Smooth muscle cell (in vitro differentiated cells): ENCODE measurements around the gene TANGO6. TPM values are rescaled to one million over a fixed set of nuclear protein-coding genes. Genes with fewer than 3 reads are reported as not detected.

Experiments
- DNase-seq: peaks from one replicate; lab custom pipeline; 2025; ENCODE audit not compliant: unreplicated experiment; lab: John Stamatoyannopoulos, UW
- H2AFZ ChIP-seq: fragments of 200-600 bp; sonication (generic); 2 replicates; pipeline ENCODE4 v1.6.0; 2016; ENCODE audit warnings: antibody characterized with exemption, low read depth, mild to moderate bottlenecking
- H3F3A ChIP-seq: fragments of 200-600 bp; sonication (generic); 2 replicates; pipeline ENCODE4 v1.6.0; 2017; ENCODE audit warnings: antibody characterized with exemption, low read depth
- H3K27ac ChIP-seq: fragments of 200-600 bp; sonication (generic); 2 replicates; pipeline ENCODE4 v1.5.1; 2016; ENCODE audit warnings: low read depth, mild to moderate bottlenecking
- H3K27me3 ChIP-seq: fragments of 200-600 bp; sonication (generic); 2 replicates; pipeline ENCODE4 v1.6.1; 2016; ENCODE audit warnings: low read depth, mild to moderate bottlenecking
- H3K36me3 ChIP-seq: fragments of 200-600 bp; sonication (generic); 2 replicates; pipeline ENCODE4 v1.5.1; 2016; ENCODE audit warnings: low read depth
- H3K4me1 ChIP-seq: fragments of 200-600 bp; sonication (generic); 2 replicates; pipeline ENCODE4 v1.5.1; 2016; ENCODE audit warnings: low read depth
- H3K4me2 ChIP-seq: fragments of 200-600 bp; sonication (generic); 2 replicates; pipeline ENCODE4 v1.6.0; 2016; ENCODE audit warnings: mild to moderate bottlenecking
- H3K4me3 ChIP-seq: fragments of 200-600 bp; sonication (generic); 2 replicates; pipeline ENCODE4 v1.5.1; 2016; ENCODE audit warnings: mild to moderate bottlenecking
- H3K79me2 ChIP-seq: fragments of 200-600 bp; sonication (generic); 2 replicates; pipeline ENCODE4 v1.6.0; 2016; ENCODE audit warnings: low read depth, mild to moderate bottlenecking
- H3K9ac ChIP-seq: fragments of 200-600 bp; sonication (generic); 2 replicates; pipeline ENCODE4 v1.6.0; 2016; ENCODE audit warnings: low read depth
- H3K9me3 ChIP-seq: fragments of 200-600 bp; sonication (generic); replicated peaks from 2 replicates; pipeline ENCODE4 v1.5.1; 2016; ENCODE audit warnings: low read depth
- H4K20me1 ChIP-seq: fragments of 200-600 bp; sonication (generic); 2 replicates; pipeline ENCODE4 v1.6.0; 2016; ENCODE audit warnings: low read depth
- WGBS: methylation state at CpG from one replicate; pipeline ENCODE4 v1.1.7; 2016; ENCODE audit warnings: low lambda C conversion rate; 5-methylcytosine and 5-hydroxymethylcytosine counted together
- polyA plus RNA-seq: library from polyadenylated mRNA; unstranded; fragments of >200 nt; fragmentation: Nextera tagmentation; extraction: Ambion mirVana; gene quantifications from 2 replicates; pipeline ENCODE4 v1.2.1, GENCODE V29; 2016
- total RNA-seq: library from RNA; depleted of rRNA; stranded (reverse); fragments of >200 nt; gene quantifications from 2 replicates; pipeline ENCODE4 v1.2.3, GENCODE V29; 2014
- TF ChIP-seq, protein P1 (sequence below): fragments of 200-600 bp; sonication (generic); IDR thresholded peaks from 2 replicates; pipeline ENCODE4 v1.5.1; 2017; ENCODE audit warnings: borderline replicate concordance, mild to moderate bottlenecking, antibody characterized with exemption; ENCODE audit not compliant: insufficient read depth, poor library complexity, severe bottlenecking

The TANGO6 gene
- total and polyA plus RNA-seq, 2 experiments from 2014 or later, result 4.5 to 5.2 TPM

DNA sequence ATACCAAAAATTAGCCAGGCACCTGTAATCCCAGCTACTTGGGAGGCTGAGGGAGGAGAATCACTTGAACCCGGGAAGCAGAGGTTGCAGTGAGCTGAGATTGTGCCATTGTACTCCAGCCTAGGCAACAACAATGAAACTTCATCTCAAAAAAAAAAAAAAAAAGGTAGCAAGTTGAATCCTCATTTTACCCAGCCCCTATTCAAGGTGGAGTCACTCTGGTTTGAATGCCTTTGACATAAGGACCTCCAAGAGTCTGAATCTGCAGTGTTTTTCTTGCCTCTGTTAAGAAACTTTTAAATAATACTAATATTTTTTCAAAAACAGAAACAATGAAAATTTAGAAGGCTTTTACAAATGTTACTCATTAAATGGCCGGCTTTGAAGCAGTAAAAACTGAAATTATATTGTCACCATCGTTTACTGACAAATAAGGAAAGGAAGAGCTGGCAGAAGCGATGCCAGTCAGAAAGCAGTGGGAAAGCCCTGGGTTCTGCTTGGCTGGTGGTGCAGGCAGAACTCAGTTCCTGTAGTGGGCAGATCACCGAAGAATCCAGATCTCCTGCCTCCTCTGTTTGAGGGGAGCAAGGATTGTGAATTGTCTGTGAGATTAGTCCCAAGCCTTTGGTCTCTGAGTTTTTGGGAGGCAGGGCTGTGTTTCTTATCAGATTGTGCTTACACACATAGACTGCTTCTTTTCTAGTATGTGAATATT, 162.5 kb downstream of the TANGO6 start:
- no peaks in the 10 kb centered on the region for H4K20me1 ChIP-seq
- no peak for DNase-seq
- TF ChIP-seq, protein P1, sequence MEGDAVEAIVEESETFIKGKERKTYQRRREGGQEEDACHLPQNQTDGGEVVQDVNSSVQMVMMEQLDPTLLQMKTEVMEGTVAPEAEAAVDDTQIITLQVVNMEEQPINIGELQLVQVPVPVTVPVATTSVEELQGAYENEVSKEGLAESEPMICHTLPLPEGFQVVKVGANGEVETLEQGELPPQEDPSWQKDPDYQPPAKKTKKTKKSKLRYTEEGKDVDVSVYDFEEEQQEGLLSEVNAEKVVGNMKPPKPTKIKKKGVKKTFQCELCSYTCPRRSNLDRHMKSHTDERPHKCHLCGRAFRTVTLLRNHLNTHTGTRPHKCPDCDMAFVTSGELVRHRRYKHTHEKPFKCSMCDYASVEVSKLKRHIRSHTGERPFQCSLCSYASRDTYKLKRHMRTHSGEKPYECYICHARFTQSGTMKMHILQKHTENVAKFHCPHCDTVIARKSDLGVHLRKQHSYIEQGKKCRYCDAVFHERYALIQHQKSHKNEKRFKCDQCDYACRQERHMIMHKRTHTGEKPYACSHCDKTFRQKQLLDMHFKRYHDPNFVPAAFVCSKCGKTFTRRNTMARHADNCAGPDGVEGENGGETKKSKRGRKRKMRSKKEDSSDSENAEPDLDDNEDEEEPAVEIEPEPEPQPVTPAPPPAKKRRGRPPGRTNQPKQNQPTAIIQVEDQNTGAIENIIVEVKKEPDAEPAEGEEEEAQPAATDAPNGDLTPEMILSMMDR, result no peak
- no peaks in the 10 kb centered on the region for H3K4me1 ChIP-seq
- 95% methylated on average over 5 of the region's 5 CpGs for WGBS
- no peaks in the 10 kb centered on the region for H3K9me3 ChIP-seq
- no peaks in the 10 kb centered on the region for H3K36me3 ChIP-seq
- no peak overlapping the region for H3K4me2 ChIP-seq
- H3K9ac ChIP-seq, result no peak overlapping the region
- H3F3A ChIP-seq, result no peaks in the 10 kb centered on the region
- no peak overlapping the region for H2AFZ ChIP-seq
- no peaks in the 10 kb centered on the region for H3K79me2 ChIP-seq
- H3K27ac ChIP-seq, result no peak overlapping the region
- no peak overlapping the region for H3K4me3 ChIP-seq
- H3K27me3 ChIP-seq, result no peaks in the 10 kb centered on the region

DNA sequence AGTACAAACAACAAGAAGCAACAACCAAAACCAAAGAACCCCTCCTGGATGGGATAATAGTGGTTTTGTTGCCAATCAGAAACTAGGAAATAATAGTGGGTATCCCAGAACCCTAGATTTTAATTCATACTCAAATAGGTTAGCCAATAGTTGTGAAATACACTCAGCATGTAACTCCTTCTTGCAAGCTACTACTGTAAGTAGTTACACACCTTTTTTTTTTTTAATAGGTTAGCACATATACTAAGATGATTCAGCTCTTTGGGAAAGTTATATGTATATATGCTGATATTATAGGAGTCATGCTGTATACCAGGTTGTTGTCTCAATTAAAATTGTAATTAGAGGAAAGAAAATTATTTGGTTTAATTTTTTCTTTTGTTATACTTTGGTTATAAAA, 169.6 kb downstream of the TANGO6 start:
- Histone ChIP-seq H4K20me1 (no peaks in the 10 kb centered on the region), H3K4me1 (no peaks in the 10 kb centered on the region), H3K9me3 (no peaks in the 10 kb centered on the region), H3K27ac (no peak overlapping the region), H3K79me2 (no peaks in the 10 kb centered on the region), H3K4me2 (no peak overlapping the region), H3K36me3 (no peaks in the 10 kb centered on the region), H2AFZ (no peak overlapping the region), H3K4me3 (no peak overlapping the region), H3K9ac (no peak overlapping the region), H3K27me3 (no peaks in the 10 kb centered on the region), H3F3A (peaks cover 8% of the 10 kb centered on the region)
- no peak for DNase-seq
- TF ChIP-seq, protein P1, result no peak

DNA sequence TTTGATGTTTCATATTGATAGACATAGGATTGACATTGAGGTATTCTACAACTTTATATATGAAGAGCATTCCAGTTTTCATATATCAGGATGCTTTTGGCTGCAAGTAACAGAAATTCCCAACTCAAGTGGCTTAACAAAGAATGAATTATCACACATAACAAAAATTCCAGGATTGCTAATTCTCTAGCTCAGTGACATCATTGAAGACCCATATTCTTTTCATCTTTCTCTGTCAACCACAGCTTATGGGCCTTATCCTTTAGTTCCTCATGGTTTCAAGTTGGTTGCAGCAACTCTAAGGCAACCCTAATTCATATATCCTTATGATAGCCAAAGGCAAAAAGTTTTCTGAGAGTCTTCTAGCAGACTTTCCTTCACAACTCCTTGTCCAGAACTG, 170.7 kb downstream of the TANGO6 start:
- no peak for DNase-seq
- Histone ChIP-seq H3K79me2 (no peaks in the 10 kb centered on the region), H3F3A (peaks cover 8% of the 10 kb centered on the region), H3K27me3 (no peaks in the 10 kb centered on the region), H3K27ac (no peak overlapping the region), H3K4me3 (no peak overlapping the region), H3K4me1 (no peaks in the 10 kb centered on the region), H3K4me2 (no peak overlapping the region), H4K20me1 (no peaks in the 10 kb centered on the region), H3K9me3 (no peaks in the 10 kb centered on the region), H3K9ac (no peak overlapping the region), H2AFZ (no peak overlapping the region), H3K36me3 (no peaks in the 10 kb centered on the region)
- TF ChIP-seq, protein P1, result no peak

DNA sequence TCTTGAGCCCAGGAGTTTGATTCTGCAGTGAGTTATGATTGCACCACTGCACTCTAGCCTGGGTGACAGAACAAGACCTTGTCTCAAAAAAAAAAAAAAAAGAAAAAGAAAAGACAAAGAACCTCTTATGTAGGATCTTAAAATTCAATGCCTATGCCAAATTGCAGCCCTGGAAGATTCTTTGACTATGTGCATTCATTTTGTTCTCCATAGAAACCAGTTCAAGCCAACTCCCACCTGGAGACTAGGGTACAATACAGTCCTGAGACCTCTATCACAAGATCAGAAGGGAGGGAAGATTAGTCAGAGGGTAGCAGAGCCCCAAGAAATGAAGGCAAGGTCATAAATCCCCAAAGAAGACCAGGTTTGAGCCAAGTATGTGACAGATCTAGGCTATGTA, 171.5 kb downstream of the TANGO6 start:
- DNase-seq, result no peak
- TF ChIP-seq, protein P1, result no peak
- Histone ChIP-seq H3K4me1 (no peaks in the 10 kb centered on the region), H4K20me1 (no peaks in the 10 kb centered on the region), H3K9ac (no peak overlapping the region), H3K4me2 (no peak overlapping the region), H3F3A (peaks cover 8% of the 10 kb centered on the region), H3K27me3 (no peaks in the 10 kb centered on the region), H3K27ac (no peak overlapping the region), H3K36me3 (no peaks in the 10 kb centered on the region), H3K9me3 (no peaks in the 10 kb centered on the region), H2AFZ (no peak overlapping the region), H3K79me2 (no peaks in the 10 kb centered on the region), H3K4me3 (no peak overlapping the region)
